Activated CD4-positive, alpha-beta memory T cell treated with anti-CD3 and anti-CD28 coated beads for 36 hours (primary cell): ENCODE data around the gene USP21. TPM values are rescaled to one million over a fixed set of nuclear protein-coding genes. Genes with fewer than 3 reads are reported as not detected.
A peak's percentile ranks its signal among the peaks of the same experiment; 100 is the strongest.

Experiments used
- CTCF ChIA-PET: fragments of 350-600 bp; sonication (Branson Sonifier 250); formaldehyde crosslinking; loops from one replicate; lab custom pipeline; 2021; ENCODE audit warnings: antibody characterized with exemption, inconsistent platforms; lab: Charles Lee
- POLR2A ChIA-PET: fragments of 350-600 bp; sonication (Branson Sonifier 250); formaldehyde crosslinking; loops from one replicate; lab custom pipeline; 2021; ENCODE audit warnings: antibody characterized with exemption; lab: Charles Lee
- DNase-seq: peaks from one replicate; pipeline ENCODE4 v3.0.0-alpha.2; 2020
- H3K27ac Mint-ChIP-seq: one replicate; pipeline ENCODE4 v1.8.0; 2021; ENCODE audit warnings: mixed read lengths
- H3K27me3 Mint-ChIP-seq: one replicate; pipeline ENCODE4 v1.8.0; 2021; ENCODE audit warnings: mixed read lengths
- H3K36me3 Mint-ChIP-seq: one replicate; pipeline ENCODE4 v1.8.0; 2021; ENCODE audit warnings: mixed read lengths
- H3K4me1 Mint-ChIP-seq: one replicate; pipeline ENCODE4 v1.8.0; 2021; ENCODE audit warnings: low read depth, mixed read lengths
- H3K4me3 Mint-ChIP-seq: one replicate; pipeline ENCODE4 v1.8.0; 2021; ENCODE audit warnings: mild to moderate bottlenecking, mixed read lengths
- H3K9me3 Mint-ChIP-seq: one replicate; pipeline ENCODE4 v1.8.0; 2021; ENCODE audit warnings: mixed read lengths
- intact Hi-C: fragments of 100-400 bp; cut with micrococcal nuclease; formaldehyde crosslinking; loops from one replicate; pipeline ENCODE4 v1.15.1; 2023
- total RNA-seq, 2 experiments: library from RNA; stranded (reverse); gene quantifications; one replicate each; pipeline ENCODE4 v1.2.3, GENCODE V29; 2021

The USP21 gene
- total RNA-seq, 2 experiments from 2014 or later = 25.4 to 28.6 TPM

DNA sequence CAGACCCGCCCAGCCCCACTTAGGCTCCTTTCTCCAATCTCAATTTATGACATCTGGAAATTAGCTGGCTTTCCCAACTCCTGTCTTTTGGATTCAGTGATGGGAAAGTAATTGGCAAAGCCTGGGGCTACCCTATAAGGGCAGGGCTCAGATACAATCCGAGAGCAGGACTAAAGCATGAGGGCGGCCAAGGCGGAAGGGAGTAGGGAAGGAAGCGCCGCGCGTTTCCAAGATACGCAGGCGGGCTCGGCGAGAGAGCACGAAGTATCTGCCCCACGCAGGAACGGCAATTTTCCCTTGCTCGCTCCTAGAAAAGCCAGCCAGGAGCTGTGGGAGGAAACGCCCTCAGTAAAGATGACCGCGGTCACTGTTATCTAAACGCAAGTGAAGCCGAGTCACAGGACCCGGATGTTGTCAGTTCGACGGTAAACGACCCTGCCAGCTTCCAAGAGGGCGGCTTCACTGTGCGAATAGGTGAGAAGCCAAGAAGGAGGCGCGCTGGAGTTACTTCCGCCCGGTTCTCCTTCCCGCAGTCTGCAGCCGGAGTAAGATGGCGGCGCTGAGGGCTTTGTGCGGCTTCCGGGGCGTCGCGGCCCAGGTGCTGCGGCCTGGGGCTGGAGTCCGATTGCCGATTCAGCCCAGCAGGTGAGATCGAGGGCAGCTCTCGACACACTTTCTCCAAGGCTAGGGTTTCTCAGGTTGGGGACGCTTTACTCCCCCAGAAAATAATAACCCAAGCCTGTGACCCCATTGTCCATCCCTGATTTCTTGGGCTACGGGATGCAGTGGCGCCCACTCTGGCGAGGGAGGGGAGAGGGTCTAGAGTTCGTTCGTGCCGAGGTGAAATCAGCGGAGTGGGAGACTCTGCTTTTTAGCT lies 42.8 kb downstream of the USP21 start, which contains the start of gene NDUFS2:
Gene NDUFS2 (plus strand): TSS at position 532 of the 877 bp plus-strand sequence. CDS start 19 bp downstream, at position 551.
- Mint-ChIP-seq H3K27me3 (no peaks in the 10 kb centered on the region), H3K9me3 (no peaks in the 10 kb centered on the region), H3K27ac (peak within 1 kb of the TSS; percentile 87), H3K36me3 (peaks cover 21% of the 10 kb centered on the region), H3K4me1 (peaks cover 59% of the 10 kb centered on the region), H3K4me3 (peak within 1 kb of the TSS; percentile 88)
- peak; percentile 97 for DNase-seq
- ChIA-PET CTCF (interaction anchor here (0.7 to 7.6 kb wide), 14 partner anchors 9 to 181 kb away, joined by 3 to 103 read pairs (median 4); partner anchors contain the start of genes CFAP126, PPOX, SDHC and TOMM40L), POLR2A (interaction anchor here (0.5 to 3.3 kb wide), 19 partner anchors 9 to 487 kb away, joined by 3 to 20 read pairs (median 3); partner anchors contain the start of genes DEDD, PPOX, TOMM40L and USF1)
- intact Hi-C loops = loop anchor here (1.0 to 5.0 kb wide), 4 partner anchors 17 to 185 kb away; partner anchors contain the start of gene SDHC

- DNase-seq = no peak
- CTCF ChIA-PET = interaction anchor here (2.5 to 7.6 kb wide), 3 partner anchors 14 to 176 kb away, joined by 10 to 103 read pairs (median 68); partner anchors contain the start of gene TOMM40L
- Mint-ChIP-seq H3K4me3 (no peak overlapping the region), H3K27ac (no peak overlapping the region), H3K9me3 (no peaks in the 10 kb centered on the region), H3K4me1 (peaks cover 44% of the 10 kb centered on the region), H3K27me3 (no peaks in the 10 kb centered on the region), H3K36me3 (peaks cover 41% of the 10 kb centered on the region)
- POLR2A ChIA-PET = interaction anchor here (1.6 kb wide), 1 partner anchor 19 kb away, joined by 4 read pairs; the partner anchor contains the start of gene TOMM40L
- intact Hi-C loops = no loop called here
Observed at GRCh38 chr1:161206411-161207140, 47.3 kb downstream of the USP21 start.

- DNase-seq = no peak
- no peak overlapping the region for H3K27ac Mint-ChIP-seq
- peaks cover 47% of the 10 kb centered on the region for H3K36me3 Mint-ChIP-seq
- no peaks in the 10 kb centered on the region for H3K9me3 Mint-ChIP-seq
- H3K4me1 Mint-ChIP-seq = peaks cover 40% of the 10 kb centered on the region
- POLR2A ChIA-PET = interaction anchor here (1.6 kb wide), 1 partner anchor 19 kb away, joined by 4 read pairs; the partner anchor contains the start of gene TOMM40L
- intact Hi-C loops = no loop called here
- no peaks in the 10 kb centered on the region for H3K27me3 Mint-ChIP-seq
- no peak overlapping the region for H3K4me3 Mint-ChIP-seq
- CTCF ChIA-PET = interaction anchor here (7.2 to 7.6 kb wide), 2 partner anchors 14 to 19 kb away, joined by 68 to 103 read pairs; partner anchors contain the start of gene TOMM40L
Observed at GRCh38 chr1:161207173-161207572, 47.9 kb downstream of the USP21 start.

DNA sequence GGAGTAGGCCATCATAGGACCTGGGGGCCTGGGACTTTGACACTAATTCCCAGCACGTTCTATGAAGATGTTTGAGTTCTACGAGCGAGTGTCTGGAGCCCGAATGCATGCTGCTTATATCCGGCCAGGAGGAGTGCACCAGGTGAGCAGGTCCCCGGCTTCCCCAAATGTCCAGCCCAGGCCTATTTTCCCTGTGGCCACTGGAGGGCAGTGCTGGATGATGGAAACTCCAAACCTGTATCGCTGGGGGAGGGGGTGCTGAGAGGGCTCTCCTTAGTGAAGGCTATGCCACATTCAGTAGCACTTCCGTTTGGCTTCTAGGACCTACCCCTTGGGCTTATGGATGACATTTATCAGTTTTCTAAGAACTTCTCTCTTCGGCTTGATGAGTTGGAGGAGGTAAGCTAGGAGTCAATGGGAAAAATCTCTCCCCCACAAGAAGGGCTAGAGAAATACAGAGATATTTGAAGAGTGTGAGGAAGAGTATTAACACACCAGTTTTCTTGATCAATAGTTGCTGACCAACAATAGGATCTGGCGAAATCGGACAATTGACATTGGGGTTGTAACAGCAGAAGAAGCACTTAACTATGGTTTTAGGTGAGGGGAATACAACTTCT lies 50.6 kb downstream of the USP21 start:
- Mint-ChIP-seq H3K4me3 (no peak overlapping the region), H3K4me1 (peaks cover 21% of the 10 kb centered on the region), H3K9me3 (no peaks in the 10 kb centered on the region), H3K27me3 (no peaks in the 10 kb centered on the region), H3K36me3 (peaks cover 53% of the 10 kb centered on the region), H3K27ac (peak overlapping the region; percentile 5)
- POLR2A ChIA-PET = interaction anchor here (1.5 to 1.9 kb wide), 2 partner anchors 8 to 16 kb away, joined by 6 to 7 read pairs; partner anchors contain the start of genes NDUFS2 and TOMM40L
- intact Hi-C loops = loop anchor here (1.0 kb wide), 1 partner anchor 15 kb away; no protein-coding TSS in a partner anchor
- DNase-seq = peak; percentile 83
- CTCF ChIA-PET = interaction anchor here (0.9 to 4.9 kb wide), 12 partner anchors 9 to 170 kb away, joined by 3 to 74 read pairs (median 5); partner anchors contain the start of genes APOA2, PPOX and TOMM40L

GRCh38 chr1:161214369-161214768 lies 55.1 kb downstream of the USP21 start:
- H3K4me1 Mint-ChIP-seq = peaks cover 34% of the 10 kb centered on the region
- no peaks in the 10 kb centered on the region for H3K9me3 Mint-ChIP-seq
- H3K36me3 Mint-ChIP-seq = peaks cover 41% of the 10 kb centered on the region
- H3K27me3 Mint-ChIP-seq = no peaks in the 10 kb centered on the region
- ChIA-PET POLR2A (interaction anchor here (0.6 kb wide), 1 partner anchor 11 kb away, joined by 3 read pairs; the partner anchor contains the start of gene TOMM40L), CTCF (no interaction called here)
- intact Hi-C loops = no loop called here
- H3K27ac Mint-ChIP-seq = no peak overlapping the region
- no peak for DNase-seq
- no peak overlapping the region for H3K4me3 Mint-ChIP-seq

DNA sequence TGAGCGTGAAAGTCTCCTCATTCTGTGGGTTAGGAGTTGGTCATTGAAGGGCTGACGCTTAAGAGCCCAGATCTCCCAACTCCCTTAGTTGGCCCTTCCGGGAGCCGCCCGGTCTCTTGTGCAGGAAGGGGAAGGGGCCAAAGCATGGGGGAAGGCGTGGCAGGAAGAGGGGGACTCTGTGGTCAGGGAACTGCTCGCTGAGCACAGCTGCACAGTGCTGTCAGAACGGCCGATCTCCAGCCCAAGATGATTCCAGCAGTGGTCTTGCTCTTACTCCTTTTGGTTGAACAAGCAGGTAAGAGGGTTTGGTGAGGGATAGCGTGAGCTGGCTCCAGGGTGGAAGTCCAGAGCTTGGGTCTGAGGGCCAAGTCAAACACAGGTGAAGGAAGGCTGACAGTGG lies 55.8 kb downstream of the USP21 start, which contains the start of gene FCER1G:
Gene FCER1G (plus strand): TSS at position 220 of the 400 bp plus-strand sequence. CDS start 27 bp downstream, at position 247.
- H3K27ac Mint-ChIP-seq = no peak within 1 kb of the TSS
- intact Hi-C loops = no loop called here
- ChIA-PET POLR2A (interaction anchor here (2.6 kb wide), 1 partner anchor 13 kb away, joined by 11 read pairs; the partner anchor contains the start of gene NDUFS2), CTCF (interaction anchor here (1.2 to 1.3 kb wide), 2 partner anchors 10 to 76 kb away, joined by 3 to 4 read pairs; partner anchors contain the start of gene TOMM40L)
- DNase-seq = no peak
- no peaks in the 10 kb centered on the region for H3K27me3 Mint-ChIP-seq
- H3K4me1 Mint-ChIP-seq = peaks cover 28% of the 10 kb centered on the region
- H3K36me3 Mint-ChIP-seq = peaks cover 34% of the 10 kb centered on the region
- no peak within 1 kb of the TSS for H3K4me3 Mint-ChIP-seq
- no peaks in the 10 kb centered on the region for H3K9me3 Mint-ChIP-seq

Other genes starting within 250 kb of the USP21 start
- gene ITLN2, start 204.7 kb upstream of the USP21 start, total RNA-seq = not detected
- 10 to 100 TPM; 21.3 to 25.3 TPM for gene F11R, start 138.3 kb upstream of the USP21 start, total RNA-seq
- gene TSTD1, start 120.5 kb upstream of the USP21 start, total RNA-seq = 10 to 100 TPM; 70.2 to 77.7 TPM
- 10 to 100 TPM; 43.4 to 43.7 TPM for gene USF1, start 113.5 kb upstream of the USP21 start, total RNA-seq
- gene ARHGAP30, start 89.6 kb upstream of the USP21 start, total RNA-seq = 100 to 1,000 TPM; 171 to 178 TPM
- gene NECTIN4, start 69.9 kb upstream of the USP21 start, total RNA-seq = under 1 TPM in 1 of 2 experiments, not detected in 1; 0.05 TPM
- 1 to 10 TPM; 1.2 to 1.6 TPM for gene KLHDC9, start 61.1 kb upstream of the USP21 start, total RNA-seq
- gene PFDN2, start 41.5 kb upstream of the USP21 start, total RNA-seq = 100 to 1,000 TPM; 152 to 155 TPM
- gene NIT1, start 41.4 kb upstream of the USP21 start, total RNA-seq = 10 to 100 TPM; 65.2 to 66.5 TPM
- 10 to 100 TPM; 35.0 to 40.2 TPM for gene DEDD, start 26.8 kb upstream of the USP21 start, total RNA-seq
- gene UFC1, start 5.5 kb upstream of the USP21 start, total RNA-seq = 10 to 100 TPM; 87.7 to 91.0 TPM
- gene PPOX, start 6.9 kb downstream of the USP21 start, total RNA-seq = 10 to 100 TPM; 27.0 to 30.7 TPM
- 10 to 100 TPM; 46.3 to 50.9 TPM for gene B4GALT3, start 18.0 kb downstream of the USP21 start, total RNA-seq
- 1 to 10 TPM; 2.3 to 3.0 TPM for gene ADAMTS4, start 39.6 kb downstream of the USP21 start, total RNA-seq
- 100 to 1,000 TPM in 1 of 2 experiments, 10 to 100 TPM in 1; 98.3 to 103 TPM for gene NDUFS2, start 42.9 kb downstream of the USP21 start, total RNA-seq
- 1 to 10 TPM in 1 of 2 experiments, under 1 TPM in 1; 0.99 to 2.0 TPM for gene FCER1G, start 55.8 kb downstream of the USP21 start, total RNA-seq
- not detected for gene APOA2, start 64.1 kb downstream of the USP21 start, total RNA-seq
- 10 to 100 TPM; 14.8 to 15.4 TPM for gene TOMM40L, start 66.6 kb downstream of the USP21 start, total RNA-seq
- not detected for gene NR1I3, start 78.7 kb downstream of the USP21 start, total RNA-seq
- under 1 TPM in 1 of 2 experiments, not detected in 1; 0.22 TPM for gene PCP4L1, start 99.2 kb downstream of the USP21 start, total RNA-seq
- gene MPZ, start 150.5 kb downstream of the USP21 start, total RNA-seq = 1 to 10 TPM; 3.7 to 5.8 TPM
- 100 to 1,000 TPM; 212 to 215 TPM for gene SDHC, start 154.9 kb downstream of the USP21 start, total RNA-seq
- under 1 TPM in 1 of 2 experiments, not detected in 1; 0.29 TPM for gene CFAP126, start 208.4 kb downstream of the USP21 start, total RNA-seq